Measurements from ENCODE around the gene HEPACAM2. TPM values are rescaled to one million over a fixed set of nuclear protein-coding genes. Genes with fewer than 3 reads are reported as not detected.
A peak's percentile ranks its signal among the peaks of the same experiment; 100 is the strongest.

HEPACAM2 gene
- total RNA-seq (2014; rRNA removed; shearing (Covaris generic)) = 0.05 TPM in 1 of 2 replicates, not detected in the other
- polyA plus RNA-seq (2015; cell fraction: cytosol; rRNA removed) = not detected in 2 replicates
- not detected in 2 replicates for polyA plus RNA-seq (2015; cell fraction: nucleus; rRNA removed)

- DNase-seq (ENCODE audit: low read depth, low spot score) = no peak
- in situ Hi-C loops (cut with HindIII; ENCODE audit: low pct_unique_long_range_greater_than_20kb, low sequenced_read_pairs) = no loop called here
Observed at GRCh38 chr7:93226310-93226709, at the start of gene HEPACAM2. Gene HEPACAM2 (minus strand): TSS chr7:93226469.

- in situ Hi-C loops (cut with HindIII; ENCODE audit: low pct_unique_long_range_greater_than_20kb, low sequenced_read_pairs) = no loop called here
- DNase-seq (ENCODE audit: low read depth, low spot score) = no peak
Observed at GRCh38 chr7:93265220-93265619, 39.0 kb upstream of the HEPACAM2 start.

GRCh38 chr7:93262535-93262934 is 36.3 kb upstream of the HEPACAM2 start:
- no peak for DNase-seq (ENCODE audit: low read depth, low spot score)
- in situ Hi-C loops (cut with HindIII; ENCODE audit: low pct_unique_long_range_greater_than_20kb, low sequenced_read_pairs) = no loop called here

- in situ Hi-C loops (cut with HindIII; ENCODE audit: low pct_unique_long_range_greater_than_20kb, low sequenced_read_pairs) = no loop called here
- DNase-seq (ENCODE audit: low read depth, low spot score) = no peak
Observed at GRCh38 chr7:93258661-93259060, 32.4 kb upstream of the HEPACAM2 start.

GRCh38 chr7:93249491-93250148 is 23.4 kb upstream of the HEPACAM2 start:
- in situ Hi-C loops (cut with HindIII; ENCODE audit: low pct_unique_long_range_greater_than_20kb, low sequenced_read_pairs) = no loop called here
- DNase-seq (ENCODE audit: low read depth, low spot score) = no peak

GRCh38 chr7:93245525-93246432 is 19.5 kb upstream of the HEPACAM2 start:
- DNase-seq (ENCODE audit: low read depth, low spot score) = peak; percentile 58
- in situ Hi-C loops (cut with HindIII; ENCODE audit: low pct_unique_long_range_greater_than_20kb, low sequenced_read_pairs) = no loop called here

- in situ Hi-C loops (cut with HindIII; ENCODE audit: low pct_unique_long_range_greater_than_20kb, low sequenced_read_pairs) = no loop called here
Observed at GRCh38 chr7:93242106-93242505, 15.8 kb upstream of the HEPACAM2 start.

GRCh38 chr7:93239824-93240223 is 13.6 kb upstream of the HEPACAM2 start:
- no peak for DNase-seq (ENCODE audit: low read depth, low spot score)
- in situ Hi-C loops (cut with HindIII; ENCODE audit: low pct_unique_long_range_greater_than_20kb, low sequenced_read_pairs) = no loop called here

More at GRCh38 chr7:93242106-93242505, 15.8 kb upstream of the HEPACAM2 start:
- no peak for DNase-seq (ENCODE audit: low read depth, low spot score)

- no peak for DNase-seq (ENCODE audit: low read depth, low spot score)
- in situ Hi-C loops (cut with HindIII; ENCODE audit: low pct_unique_long_range_greater_than_20kb, low sequenced_read_pairs) = no loop called here
Observed at GRCh38 chr7:93238748-93239147, 12.5 kb upstream of the HEPACAM2 start.

- DNase-seq (ENCODE audit: low read depth, low spot score) = no peak
- in situ Hi-C loops (cut with HindIII; ENCODE audit: low pct_unique_long_range_greater_than_20kb, low sequenced_read_pairs) = no loop called here
Observed at GRCh38 chr7:93238131-93238530, 11.9 kb upstream of the HEPACAM2 start.

- DNase-seq (ENCODE audit: low read depth, low spot score) = no peak
- in situ Hi-C loops (cut with HindIII; ENCODE audit: low pct_unique_long_range_greater_than_20kb, low sequenced_read_pairs) = no loop called here
Observed at GRCh38 chr7:93235541-93235940, 9.3 kb upstream of the HEPACAM2 start.

GRCh38 chr7:93232673-93233018 is 6.4 kb upstream of the HEPACAM2 start:
- DNase-seq (ENCODE audit: low read depth, low spot score) = peak; percentile 50

GRCh38 chr7:93231799-93232672 is 5.8 kb upstream of the HEPACAM2 start, which contains the start of gene VPS50:
Gene VPS50 (plus strand): TSS chr7:93232366. CDS start chr7:93232468, 102 bp downstream.
- in situ Hi-C loops (cut with HindIII; ENCODE audit: low pct_unique_long_range_greater_than_20kb, low sequenced_read_pairs) = no loop called here
- DNase-seq (ENCODE audit: low read depth, low spot score) = peak; percentile 99

More at GRCh38 chr7:93232673-93233018, 6.4 kb upstream of the HEPACAM2 start:
- in situ Hi-C loops (cut with HindIII; ENCODE audit: low pct_unique_long_range_greater_than_20kb, low sequenced_read_pairs) = no loop called here

GRCh38 chr7:93231259-93231658 is 5.0 kb upstream of the HEPACAM2 start:
- in situ Hi-C loops (cut with HindIII; ENCODE audit: low pct_unique_long_range_greater_than_20kb, low sequenced_read_pairs) = no loop called here

GRCh38 chr7:93228302-93228701 is 2.0 kb upstream of the HEPACAM2 start:
- in situ Hi-C loops (cut with HindIII; ENCODE audit: low pct_unique_long_range_greater_than_20kb, low sequenced_read_pairs) = no loop called here
- DNase-seq (ENCODE audit: low read depth, low spot score) = peak; percentile 79

More at GRCh38 chr7:93231259-93231658, 5.0 kb upstream of the HEPACAM2 start:
- DNase-seq (ENCODE audit: low read depth, low spot score) = no peak

GRCh38 chr7:93219868-93220267 is 6.4 kb downstream of the HEPACAM2 start:
- in situ Hi-C loops (cut with HindIII; ENCODE audit: low pct_unique_long_range_greater_than_20kb, low sequenced_read_pairs) = no loop called here
- no peak for DNase-seq (ENCODE audit: low read depth, low spot score)

- in situ Hi-C loops (cut with HindIII; ENCODE audit: low pct_unique_long_range_greater_than_20kb, low sequenced_read_pairs) = no loop called here
- DNase-seq (ENCODE audit: low read depth, low spot score) = no peak
Observed at GRCh38 chr7:93218997-93219827, 7.1 kb downstream of the HEPACAM2 start.

Data from SK-MEL-5 (cell line).